GM12872 (cell line): ENCODE measurements around the gene KRTAP10-7.

ENCODE experiments used
- CTCF ChIP-seq: IDR thresholded peaks from 3 replicates; pipeline ENCODE4 v1.5.1; 2011; ENCODE audit warnings: low read depth, mild to moderate bottlenecking, low read length, moderate library complexity; ENCODE audit not compliant: insufficient read depth

The KRTAP10-7 gene

GRCh38 chr21:44632067-44632466 is 31.7 kb downstream of the KRTAP10-7 start:
- TF ChIP-seq CTCF = no peak

GRCh38 chr21:44636209-44637017 is 36.0 kb downstream of the KRTAP10-7 start:
- TF ChIP-seq CTCF = no peak

GRCh38 chr21:44637018-44637850 is 36.8 kb downstream of the KRTAP10-7 start, which contains the start of gene KRTAP10-10:
TSS of gene KRTAP10-10 (plus strand) at chr21:44637356. CDS start at chr21:44637418, 62 bp downstream.
- TF ChIP-seq CTCF = no peak

GRCh38 chr21:44639331-44639655 is 38.9 kb downstream of the KRTAP10-7 start:
- TF ChIP-seq CTCF = no peak

GRCh38 chr21:44640761-44641160 is 40.4 kb downstream of the KRTAP10-7 start:
- no peak for TF ChIP-seq CTCF

GRCh38 chr21:44643741-44644310 is 43.4 kb downstream of the KRTAP10-7 start:
- TF ChIP-seq CTCF = no peak

GRCh38 chr21:44644878-44645277 is 44.5 kb downstream of the KRTAP10-7 start:
- no peak for TF ChIP-seq CTCF
